HG03135 (cell line): ENCODE results near the gene PTPRE.
A peak's percentile ranks its signal among the peaks of the same experiment; 100 is the strongest.

Experiments
- ATAC-seq: cut with Tn5 transposase; IDR thresholded peaks from one replicate; pipeline ENCODE4 v1.9.1; 2021; ENCODE audit warnings: mild to moderate bottlenecking, moderate library complexity; ENCODE audit not compliant: unreplicated experiment

The PTPRE gene

GRCh38 chr10:127997271-127997670, 90.4 kb downstream of the PTPRE start:
- no peak for ATAC-seq

GRCh38 chr10:127997937-127998336, 91.0 kb downstream of the PTPRE start:
- ATAC-seq = no peak

DNA sequence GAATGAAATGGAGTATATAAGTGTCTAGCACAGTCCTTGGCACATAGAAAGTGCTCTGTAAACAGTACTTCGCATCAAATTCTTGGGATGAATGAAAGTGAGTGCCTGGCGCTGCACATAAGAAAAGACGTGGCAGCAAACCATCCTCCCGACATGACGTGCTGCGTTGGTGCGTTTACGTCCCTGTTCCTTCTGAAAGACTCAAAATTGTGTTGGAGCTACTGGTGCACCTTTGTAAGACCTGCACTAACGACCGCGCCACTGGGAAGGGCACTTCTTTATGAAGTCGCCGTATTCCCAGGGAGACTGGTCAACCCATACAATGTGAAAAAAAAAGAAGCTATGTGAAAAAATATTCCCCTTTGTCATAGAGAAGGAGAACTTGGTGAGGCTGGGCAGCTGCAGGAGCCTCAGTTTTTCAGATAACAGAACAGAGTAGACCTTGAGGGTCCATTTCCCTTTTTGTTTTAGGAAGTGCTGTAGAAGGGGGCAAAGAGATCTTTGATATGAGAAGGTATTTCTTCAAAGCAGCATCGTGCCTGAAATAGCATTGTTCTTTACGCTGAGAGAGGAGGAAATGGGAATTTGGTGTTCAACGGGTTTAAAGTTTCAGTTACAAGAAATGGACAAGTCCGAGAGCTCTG, 91.7 kb downstream of the PTPRE start:
- ATAC-seq = no peak

DNA sequence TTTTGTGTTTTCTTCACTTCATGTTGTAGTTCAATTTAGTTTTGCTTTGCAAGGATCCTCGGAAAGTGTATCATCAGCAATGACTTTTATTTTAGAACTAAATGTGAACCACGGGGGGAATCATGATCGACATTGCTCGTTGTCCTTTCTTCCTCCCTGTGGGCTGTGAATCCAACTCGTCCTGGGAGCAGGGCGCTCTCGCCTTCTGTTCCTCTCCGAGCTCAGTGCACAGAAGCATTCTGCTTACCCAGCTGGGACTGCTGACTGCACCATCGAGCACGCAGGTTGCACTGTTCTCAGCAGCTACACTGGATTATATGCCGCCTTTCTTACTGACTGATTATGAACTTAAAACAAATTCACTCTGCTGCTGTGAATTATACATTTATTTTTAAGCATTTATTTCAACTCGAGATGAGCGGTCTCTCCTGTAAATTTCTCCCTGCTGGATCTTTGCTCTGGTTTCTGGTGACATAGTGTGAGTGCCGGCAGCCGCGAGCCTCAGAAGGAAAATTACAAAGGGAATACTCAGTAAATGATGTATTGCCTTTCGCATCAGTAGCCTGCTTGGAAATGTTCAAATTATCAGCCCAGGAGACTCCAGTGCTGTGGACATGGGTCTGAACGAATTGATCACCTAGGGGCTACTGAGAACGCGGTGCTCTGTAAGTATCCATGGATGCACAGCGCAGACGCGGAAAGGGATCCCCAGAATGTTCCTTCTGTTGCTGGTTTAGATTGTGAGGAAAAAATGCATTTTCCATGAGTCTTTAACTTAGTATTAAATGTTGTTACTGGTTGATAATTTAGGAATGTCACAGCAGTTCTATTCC, 92.6 kb downstream of the PTPRE start:
- ATAC-seq = no peak

- ATAC-seq = no peak
These were observed 93.8 kb downstream of the PTPRE start for GRCh38 chr10:128000471-128001362.

DNA sequence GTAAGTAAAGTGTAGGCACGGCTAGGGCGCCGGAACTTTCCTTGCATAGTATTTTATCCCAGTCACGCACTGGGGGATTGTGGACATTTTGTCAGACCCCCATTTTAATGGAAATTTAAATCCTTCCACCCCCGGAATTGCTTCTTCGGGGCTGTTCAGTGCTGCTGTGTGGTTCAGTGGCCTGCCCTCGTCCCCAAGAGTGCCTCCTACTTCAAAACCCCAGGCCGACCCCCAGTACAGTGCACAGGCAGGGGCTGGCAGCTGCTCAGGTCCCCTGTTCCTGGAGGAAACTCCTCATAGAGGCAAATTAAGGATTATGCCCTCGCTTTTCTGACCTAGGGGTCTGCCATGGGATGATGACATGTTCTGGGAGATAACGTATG, 94.5 kb downstream of the PTPRE start:
- no peak for ATAC-seq

DNA sequence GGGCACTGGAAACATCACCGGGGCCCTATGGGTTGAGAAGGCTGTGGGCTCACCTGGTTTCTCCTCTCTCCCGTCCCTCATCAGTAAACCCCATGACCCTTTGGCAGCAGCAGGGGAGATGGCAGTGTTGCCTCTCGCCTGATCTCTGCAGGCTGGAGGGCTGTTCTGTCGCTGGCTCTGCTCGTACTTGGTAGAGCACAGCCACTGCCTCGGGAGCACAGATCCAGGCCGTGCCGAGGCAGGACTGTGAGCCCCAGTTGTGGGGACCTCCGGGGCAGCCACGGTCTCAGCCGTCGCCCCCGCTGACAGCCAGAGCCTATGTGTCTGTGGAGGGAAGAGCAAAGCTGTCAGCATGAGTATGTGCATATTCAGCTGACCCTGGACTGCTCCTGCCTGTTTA, 94.9 kb downstream of the PTPRE start:
- ATAC-seq = no peak

DNA sequence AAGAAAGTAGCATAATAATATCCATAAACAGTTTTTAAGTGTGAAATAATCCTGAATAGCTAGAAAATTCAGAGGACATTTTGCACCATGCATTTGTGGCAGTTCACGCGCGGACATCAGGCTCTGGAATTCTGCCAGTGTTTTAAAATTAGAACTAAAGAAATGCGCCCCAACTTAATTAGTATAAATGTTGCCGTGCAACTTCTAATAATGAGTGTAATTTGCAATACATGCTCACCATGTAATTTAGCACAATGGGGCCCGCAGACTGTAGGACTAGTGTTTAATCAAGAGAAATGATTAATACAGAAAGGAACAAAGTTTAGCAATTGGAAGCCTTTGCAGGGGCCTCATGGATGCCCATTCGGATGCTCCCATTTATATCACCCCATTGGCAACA, 96.6 kb downstream of the PTPRE start:
- no peak for ATAC-seq

GRCh38 chr10:128005858-128006257, 99.0 kb downstream of the PTPRE start:
- ATAC-seq = no peak

DNA sequence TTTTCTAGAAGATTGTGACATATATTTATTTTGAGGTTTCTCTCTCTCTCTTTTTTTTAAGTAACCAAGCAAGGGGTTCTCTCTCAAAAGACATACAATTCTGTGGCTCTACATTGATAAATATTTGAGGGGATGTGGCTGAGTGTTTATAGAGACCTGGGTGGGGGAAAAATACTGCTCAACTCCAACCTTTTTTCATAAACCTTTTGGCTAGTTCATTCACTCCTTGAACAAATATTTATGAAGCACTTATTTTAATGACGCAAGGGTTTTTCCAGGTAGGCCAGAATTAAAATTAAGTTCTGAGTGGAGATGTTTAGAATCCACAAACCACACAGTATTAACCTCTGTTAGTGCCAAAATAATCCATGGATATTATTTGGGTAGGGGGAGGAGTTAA, 100.2 kb downstream of the PTPRE start:
- no peak for ATAC-seq

GRCh38 chr10:128007971-128008370, 101.1 kb downstream of the PTPRE start:
- no peak for ATAC-seq

- ATAC-seq = no peak
These were observed 101.8 kb downstream of the PTPRE start for GRCh38 chr10:128008521-128009250.

DNA sequence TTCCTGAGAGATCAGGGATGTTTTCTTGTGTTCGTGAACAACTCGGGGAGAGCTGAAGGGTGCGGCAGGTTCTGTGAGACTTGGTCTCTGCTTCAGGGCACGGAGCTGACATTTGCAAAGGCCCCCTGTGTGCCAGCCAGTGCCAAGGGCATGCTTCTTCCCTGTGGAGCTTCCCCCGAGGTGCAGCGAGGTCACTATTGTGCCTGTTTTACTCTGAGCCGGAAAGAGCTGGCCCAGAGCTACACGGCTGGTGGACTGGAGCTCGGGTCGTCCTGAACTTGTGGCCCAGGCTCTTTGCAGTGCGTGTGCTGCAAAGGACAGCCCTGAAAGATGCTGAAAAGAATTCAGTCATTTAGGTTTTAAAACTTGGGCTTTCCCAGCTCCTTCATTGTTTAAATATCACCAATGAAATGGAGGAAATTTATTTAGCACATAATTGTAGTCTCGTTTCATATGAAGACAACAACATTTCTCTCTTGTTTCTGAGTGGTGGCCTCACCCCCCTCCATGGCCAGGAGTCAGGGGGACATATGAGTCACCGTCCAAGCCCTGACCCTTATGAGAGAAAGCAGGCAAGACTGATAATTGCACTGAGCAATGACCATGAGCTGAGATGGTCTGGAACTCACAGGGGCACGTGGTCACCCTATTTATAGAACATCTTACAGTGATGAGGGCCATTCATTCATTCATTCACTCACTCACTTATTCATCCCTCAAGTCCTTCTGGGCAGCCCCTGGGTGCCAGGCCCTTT, 102.6 kb downstream of the PTPRE start:
- ATAC-seq = no peak

DNA sequence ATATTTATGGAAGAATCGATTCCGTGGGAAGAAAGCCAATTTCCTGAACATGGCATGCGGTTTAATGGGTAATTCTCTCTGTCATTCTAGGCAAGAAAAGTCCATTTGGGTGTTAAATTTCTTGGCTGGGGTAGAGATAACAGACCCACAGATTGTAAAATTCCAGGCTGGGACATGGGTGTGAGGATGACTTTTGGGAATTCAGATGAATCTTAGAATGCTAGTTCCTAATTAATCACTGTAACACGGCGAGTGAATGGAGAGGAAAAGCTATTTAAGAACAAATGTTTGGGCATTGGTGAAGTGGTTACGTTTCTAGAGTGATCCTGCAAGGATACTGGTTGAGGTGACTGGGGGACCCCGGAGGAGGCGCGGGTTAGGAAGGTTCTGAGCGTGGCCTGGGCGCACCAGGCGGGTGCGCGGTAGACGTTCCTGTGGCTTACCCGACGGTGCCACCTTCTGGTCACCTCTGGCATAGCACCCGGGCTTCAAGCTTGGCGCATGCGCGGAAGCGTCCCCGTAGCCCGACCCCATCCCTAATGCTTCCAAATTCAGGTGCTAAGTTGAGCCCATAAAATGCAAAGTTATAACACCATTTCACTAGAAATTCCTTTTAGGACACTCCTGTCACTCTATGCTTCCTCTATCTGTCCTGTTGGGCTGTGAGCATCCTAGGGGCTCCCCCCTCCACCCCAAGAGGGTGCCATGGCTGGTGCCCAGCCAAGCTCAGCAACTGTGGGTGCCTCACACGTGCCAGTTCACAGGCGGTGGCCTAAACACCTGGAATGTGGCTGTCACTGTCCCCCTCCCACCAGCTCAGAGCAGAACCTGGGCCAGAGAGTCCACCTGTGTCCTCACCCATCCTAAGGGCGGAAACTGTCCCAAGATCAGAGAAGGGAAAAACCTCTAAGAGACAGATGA, 104.4 kb downstream of the PTPRE start:
- ATAC-seq = peak; percentile 88

- no peak for ATAC-seq
These were observed 106.7 kb downstream of the PTPRE start for GRCh38 chr10:128013626-128014025.

- ATAC-seq = no peak
These were observed 107.3 kb downstream of the PTPRE start for GRCh38 chr10:128014236-128014635.

- ATAC-seq = no peak
These were observed 109.6 kb downstream of the PTPRE start for GRCh38 chr10:128016423-128017060.

DNA sequence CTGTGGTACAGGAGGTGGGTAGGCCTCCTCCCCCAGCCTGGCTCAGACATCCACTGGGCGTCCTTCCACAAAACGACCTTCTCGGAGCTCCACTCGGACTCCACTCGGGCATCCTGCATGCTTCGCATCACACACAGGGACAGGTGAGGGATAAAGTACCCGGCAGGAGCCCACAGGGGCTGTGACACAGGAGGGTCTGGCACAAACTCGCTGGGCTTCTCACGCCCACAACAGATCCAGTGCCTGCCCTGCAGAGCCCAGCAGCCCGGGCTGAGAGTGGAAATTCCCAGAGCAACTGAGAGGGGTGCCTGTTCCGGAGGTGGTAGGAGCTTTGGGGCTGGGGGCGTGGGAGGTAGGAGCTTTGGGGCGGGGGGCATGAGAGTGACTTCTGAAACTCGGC, 110.9 kb downstream of the PTPRE start:
- ATAC-seq = no peak

- no peak for ATAC-seq
These were observed 111.3 kb downstream of the PTPRE start for GRCh38 chr10:128018236-128018635.
